HG02981 (cell line): ENCODE measurements around the gene NCF4.

Experiments
- ATAC-seq: cut with Tn5 transposase; IDR thresholded peaks from one replicate; pipeline ENCODE4 v1.9.1; 2021; ENCODE audit warnings: mild to moderate bottlenecking, moderate library complexity; ENCODE audit not compliant: unreplicated experiment

NCF4 gene

GRCh38 chr22:36835903-36836302, 24.9 kb upstream of the NCF4 start:
- ATAC-seq: no peak

- ATAC-seq: no peak
These were observed 22.4 kb upstream of the NCF4 start for GRCh38 chr22:36838119-36839030.

DNA sequence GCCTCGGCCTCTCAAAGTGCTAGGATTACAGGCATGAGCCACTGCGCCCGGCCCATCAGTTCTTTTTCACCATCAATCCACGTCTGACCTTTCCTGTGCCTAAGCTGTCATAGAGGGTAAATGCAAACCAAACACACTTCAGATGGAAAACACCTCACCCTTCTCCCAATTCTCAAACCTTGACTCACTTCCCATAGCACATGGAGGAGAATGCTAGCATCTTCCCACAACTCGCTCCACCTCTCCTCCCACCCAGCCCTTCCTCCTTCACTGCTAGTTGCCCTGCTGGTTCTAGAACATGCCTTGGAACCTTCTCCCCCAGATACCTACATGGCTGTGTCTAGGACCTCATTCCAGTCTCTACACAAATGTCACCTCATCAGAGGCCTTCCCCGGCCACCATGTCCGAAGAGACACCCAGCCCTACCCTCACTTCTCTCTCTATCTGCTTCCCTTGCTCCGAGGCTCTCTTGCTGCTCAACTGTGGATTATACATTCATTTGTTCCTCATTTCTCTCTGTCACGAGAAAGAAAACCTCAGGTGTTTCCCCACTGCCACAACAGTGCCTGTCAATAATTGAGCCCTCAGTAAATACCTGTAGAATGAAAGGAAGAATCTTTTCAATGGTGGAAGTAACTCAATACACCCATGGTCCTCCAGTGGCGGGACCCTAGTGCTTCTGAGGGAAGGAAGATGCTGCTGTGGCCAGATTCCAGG, 21.3 kb upstream of the NCF4 start:
- no peak for ATAC-seq

DNA sequence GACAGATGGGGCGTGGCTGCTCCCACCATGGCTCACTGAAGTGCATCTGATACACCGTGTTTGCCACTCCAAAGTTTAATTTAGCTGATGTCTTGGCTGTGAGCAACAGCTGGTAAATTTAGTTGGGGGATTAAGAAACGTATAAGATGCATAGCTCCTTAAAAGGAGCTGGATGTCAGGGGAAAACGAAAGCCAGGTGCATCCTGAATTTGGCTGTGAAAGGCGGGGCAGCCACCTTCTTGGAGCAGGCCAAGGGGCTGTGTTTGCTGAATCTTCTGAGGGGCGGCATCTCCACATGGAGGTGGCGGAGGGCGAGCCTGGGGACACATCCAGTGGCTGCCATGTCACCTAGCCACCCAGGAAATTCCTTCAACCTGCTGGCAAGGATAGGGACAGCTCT, 20.7 kb upstream of the NCF4 start:
- ATAC-seq: no peak

GRCh38 chr22:36846271-36846670, 14.5 kb upstream of the NCF4 start:
- no peak for ATAC-seq

DNA sequence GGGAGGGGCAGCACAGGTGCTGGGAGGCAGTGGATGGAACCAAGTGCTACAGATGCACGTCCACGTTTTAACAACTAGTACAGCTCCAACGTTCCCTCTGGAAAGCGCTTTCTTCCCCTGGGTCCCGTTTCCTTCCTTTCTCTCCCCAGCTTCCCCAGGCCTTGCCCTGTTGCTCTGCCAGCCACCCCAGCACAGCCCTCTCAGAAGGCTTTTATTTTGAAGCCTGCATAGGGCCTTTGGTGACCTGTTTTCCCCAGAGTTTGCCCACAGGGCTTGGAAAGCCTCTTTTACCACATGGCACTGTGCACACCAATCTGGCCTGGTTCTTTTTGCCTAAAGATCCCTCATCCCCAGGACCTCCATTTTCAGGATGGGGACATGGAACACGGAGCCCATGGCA, 13.9 kb upstream of the NCF4 start:
- no peak for ATAC-seq

DNA sequence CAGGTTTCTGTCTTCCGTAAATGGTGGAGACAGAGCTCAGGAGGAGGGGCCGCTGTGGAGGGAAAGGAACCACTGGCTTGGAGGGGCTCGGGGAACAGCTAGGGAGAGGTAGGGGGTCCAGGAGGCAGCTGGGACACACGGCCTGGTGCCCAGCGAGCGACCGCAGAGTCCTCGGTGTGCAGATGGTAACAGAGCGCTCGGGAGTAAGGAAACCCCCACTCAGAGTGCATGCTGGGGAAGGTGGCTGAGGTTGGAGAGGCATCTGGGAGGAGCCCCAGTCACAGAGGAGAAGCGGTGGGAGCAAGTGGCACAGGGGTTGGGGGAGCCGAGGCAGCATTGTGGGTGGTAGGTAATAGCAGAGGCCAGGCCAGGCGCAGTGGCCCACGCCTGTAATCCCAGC, 10.8 kb upstream of the NCF4 start:
- ATAC-seq: no peak

- no peak for ATAC-seq
These were observed 10.1 kb upstream of the NCF4 start for GRCh38 chr22:36850682-36851081.

- no peak for ATAC-seq
These were observed 8.5 kb upstream of the NCF4 start for GRCh38 chr22:36852056-36852973.

DNA sequence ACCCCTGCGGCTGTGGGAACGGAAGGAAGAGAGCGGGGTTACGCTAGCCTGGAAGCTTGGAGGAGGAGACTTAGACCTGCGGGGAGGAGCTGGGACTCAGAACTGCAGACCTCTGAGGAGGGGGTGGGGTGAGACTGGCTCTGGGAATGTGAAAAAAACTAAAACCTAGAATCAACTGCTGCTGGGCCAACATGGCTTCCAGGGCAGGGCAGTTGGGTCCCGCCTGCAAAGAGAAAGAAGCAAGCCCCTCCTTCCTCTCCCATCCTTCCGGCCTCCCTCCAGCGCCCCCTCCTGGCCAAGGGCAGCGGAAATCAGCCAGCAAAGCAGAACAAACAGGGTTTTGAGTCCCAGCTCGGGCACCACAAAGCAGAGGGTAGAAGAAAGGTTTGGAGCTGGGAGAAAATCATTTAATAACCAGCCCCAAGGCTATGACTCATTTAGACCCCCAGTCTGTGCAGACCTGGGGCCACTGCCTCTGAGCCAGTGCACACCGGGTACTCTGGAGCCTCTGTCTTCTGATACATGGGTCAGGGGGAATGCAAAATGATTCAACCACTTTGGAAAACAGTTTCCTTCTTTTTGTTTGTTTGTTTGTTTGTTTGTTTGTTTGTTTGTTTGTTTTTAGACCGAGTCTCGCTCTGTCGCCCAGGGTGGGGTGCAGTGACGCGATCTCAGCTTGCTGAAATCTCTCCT, 7.3 kb upstream of the NCF4 start:
- ATAC-seq: peak; percentile 38

GRCh38 chr22:36855478-36855877, 5.3 kb upstream of the NCF4 start:
- ATAC-seq: no peak

- no peak for ATAC-seq
These were observed 4.5 kb upstream of the NCF4 start for GRCh38 chr22:36856121-36856791.

DNA sequence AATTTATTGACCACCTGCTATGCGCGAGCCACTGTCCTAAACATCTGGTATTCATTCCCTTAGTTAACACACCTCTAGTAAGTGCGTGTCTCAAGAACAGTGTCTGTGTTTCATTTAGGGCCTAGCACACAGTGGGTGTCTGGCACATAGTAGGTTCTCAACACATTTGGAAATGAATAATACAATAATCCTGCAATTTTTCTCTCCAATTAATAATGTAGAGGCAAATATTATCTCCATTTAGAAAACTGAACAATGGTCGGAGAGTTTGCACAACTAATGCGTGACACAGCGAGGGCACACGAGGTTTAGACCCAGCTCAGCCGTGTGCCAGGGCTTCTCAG, 4.0 kb upstream of the NCF4 start:
- no peak for ATAC-seq

DNA sequence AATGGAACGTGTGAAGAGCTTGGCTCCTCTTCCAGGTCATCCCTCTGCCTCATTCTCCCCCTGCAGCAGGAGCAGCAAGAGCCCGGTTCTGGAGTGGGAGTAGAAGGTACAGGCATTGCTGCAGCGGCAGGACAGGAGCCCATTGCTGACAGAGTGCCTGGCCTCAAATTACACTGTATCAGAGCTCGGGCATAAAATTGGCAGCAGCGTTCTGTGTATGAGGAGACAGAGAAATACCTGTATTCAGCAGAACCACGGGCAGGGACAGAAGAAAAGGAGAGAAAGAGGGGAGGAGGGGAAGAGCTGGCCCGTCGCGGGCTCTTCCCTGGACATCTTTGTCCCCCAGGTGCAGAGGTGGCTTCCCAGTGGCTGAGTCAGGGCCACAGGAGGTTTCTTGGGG, 2.6 kb upstream of the NCF4 start:
- no peak for ATAC-seq

GRCh38 chr22:36858966-36859365, 1.8 kb upstream of the NCF4 start:
- no peak for ATAC-seq

DNA sequence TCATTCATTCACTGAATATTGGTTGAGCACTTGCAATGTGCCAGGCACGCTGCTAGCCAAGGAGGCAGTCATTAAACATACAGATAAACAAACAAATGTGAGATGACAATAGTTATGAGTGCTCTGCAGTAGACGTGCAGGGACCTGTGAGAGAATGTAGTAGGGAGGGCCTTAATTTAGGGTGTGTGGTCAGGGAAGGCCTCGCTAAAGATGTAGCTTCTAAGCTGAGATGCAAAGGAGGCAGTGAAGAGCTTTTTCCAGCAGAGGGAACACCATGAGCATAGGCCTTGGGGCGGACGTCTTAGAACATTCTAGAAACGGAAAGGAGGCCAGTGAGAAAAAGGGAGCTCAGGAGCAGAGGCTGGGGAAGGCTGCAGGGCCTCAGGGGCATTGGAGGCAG, 789 bp upstream of the NCF4 start:
- no peak for ATAC-seq

DNA sequence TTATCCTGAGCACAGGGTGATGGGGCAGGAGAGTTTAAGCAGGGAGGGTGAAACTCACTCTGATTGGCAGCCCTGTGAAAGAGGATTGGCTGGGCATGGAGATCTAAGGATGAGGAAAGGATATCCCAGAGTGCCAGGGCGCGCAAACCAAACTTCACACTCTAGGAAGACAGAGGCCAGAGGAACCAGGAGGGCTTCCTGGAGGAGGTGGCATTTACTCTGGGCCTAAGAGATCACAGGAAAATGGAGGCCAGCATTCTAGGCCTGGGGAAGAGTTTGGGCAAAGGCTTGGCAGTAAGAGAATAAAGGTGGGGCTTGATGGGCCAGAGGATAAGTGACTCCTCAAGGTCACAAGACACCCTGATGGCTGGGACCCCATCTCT, 377 bp upstream of the NCF4 start:
- no peak for ATAC-seq

DNA sequence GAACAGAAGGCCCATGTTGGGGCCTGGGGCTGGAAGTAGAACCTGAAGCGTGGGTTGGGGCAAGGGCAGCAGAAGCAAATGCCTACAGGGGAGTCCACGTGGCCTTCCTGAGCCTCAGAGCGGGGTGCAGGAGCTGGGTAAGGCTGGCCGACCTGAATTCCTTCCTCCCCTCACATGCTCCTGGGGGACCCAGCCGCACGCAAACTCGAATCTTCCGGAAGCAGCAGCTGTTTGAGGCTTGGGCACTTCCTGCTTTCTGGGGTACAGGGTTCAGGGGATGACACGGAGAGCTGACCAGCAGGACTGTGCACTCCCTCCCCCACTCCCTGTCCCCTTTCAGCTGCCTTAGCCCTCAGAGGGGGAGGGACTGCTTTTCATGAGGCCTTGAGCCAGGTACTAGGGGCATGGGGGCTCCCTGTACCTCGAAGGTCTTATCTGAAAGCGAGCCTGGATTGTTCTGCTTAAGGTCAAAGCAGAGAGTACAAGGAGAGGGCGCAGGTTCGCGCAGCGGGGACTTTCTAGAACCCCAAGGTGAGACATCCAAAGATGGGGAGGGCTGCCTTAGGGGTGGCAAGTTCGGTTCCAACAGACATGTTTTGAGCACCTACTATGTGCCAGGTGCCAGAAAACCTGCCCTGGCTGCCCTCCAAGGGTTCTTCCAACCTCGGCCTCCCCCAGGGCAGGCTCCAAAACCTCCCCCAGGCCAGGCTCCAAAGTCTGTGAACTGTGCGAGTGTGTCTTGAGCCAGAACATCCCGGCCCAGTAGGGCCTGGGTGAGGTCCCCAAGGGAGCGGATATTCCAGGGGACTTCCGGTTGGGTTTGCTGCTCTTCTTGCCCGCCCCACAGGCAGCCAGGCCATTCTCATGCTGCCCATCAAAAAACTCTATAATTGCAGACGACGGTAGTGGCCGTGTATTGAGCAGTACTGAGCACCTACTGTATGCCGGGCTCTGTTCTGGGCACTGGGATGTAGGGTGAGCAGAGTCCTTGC, 1.7 kb downstream of the NCF4 start:
- ATAC-seq: no peak

- no peak for ATAC-seq
These were observed 2.5 kb downstream of the NCF4 start for GRCh38 chr22:36863281-36863680.
